ENCODE data around the gene ANKS1B. TPM values are rescaled to one million over a fixed set of nuclear protein-coding genes. Genes with fewer than 3 reads are reported as not detected.

Gene ANKS1B
- total RNA-seq, 4 donors from 2014 or later, result 4.9 to 15.4 (median 9.4) TPM

DNA sequence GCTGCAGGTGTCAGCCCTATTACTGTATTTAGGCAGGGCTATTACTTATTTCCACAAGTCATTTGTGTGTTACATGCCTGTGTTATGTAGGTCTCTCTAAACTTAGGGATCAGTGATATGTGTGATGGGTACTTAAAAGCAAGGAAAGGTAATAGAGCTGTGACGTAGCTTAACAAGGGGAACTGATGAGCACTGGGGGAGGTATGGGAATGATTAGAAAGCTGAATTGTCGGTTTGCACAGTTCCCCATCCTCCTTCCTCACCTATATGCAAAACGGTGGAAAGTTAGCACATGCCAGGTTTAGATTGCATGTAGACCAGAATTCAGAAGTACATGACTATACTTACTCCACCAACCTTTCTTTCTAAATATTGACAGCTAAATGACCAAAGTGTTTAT, 831.4 kb downstream of the ANKS1B start:
- Histone ChIP-seq H3K36me3 (no peaks in the 10 kb centered on the region), H3K27me3 (no peaks in the 10 kb centered on the region), H3K27ac (no peak overlapping the region), H3K9me3 (no peaks in the 10 kb centered on the region), H3K4me1 (no peaks in the 10 kb centered on the region), H3K4me3 (no peak overlapping the region)
- 75% methylated on average over 3 of the region's 3 CpGs for WGBS
- DNase-seq (ENCODE audit: low spot score in 2 of 2), result no peak
- TF ChIP-seq POLR2A (IDR thresholded peaks at IDR 0.05) (no peak), EP300 (IDR thresholded peaks at IDR 0.05) (no peak), POLR2AphosphoS5 (IDR thresholded peaks at IDR 0.05) (no peak)
- TF ChIP-seq, protein P1, sequence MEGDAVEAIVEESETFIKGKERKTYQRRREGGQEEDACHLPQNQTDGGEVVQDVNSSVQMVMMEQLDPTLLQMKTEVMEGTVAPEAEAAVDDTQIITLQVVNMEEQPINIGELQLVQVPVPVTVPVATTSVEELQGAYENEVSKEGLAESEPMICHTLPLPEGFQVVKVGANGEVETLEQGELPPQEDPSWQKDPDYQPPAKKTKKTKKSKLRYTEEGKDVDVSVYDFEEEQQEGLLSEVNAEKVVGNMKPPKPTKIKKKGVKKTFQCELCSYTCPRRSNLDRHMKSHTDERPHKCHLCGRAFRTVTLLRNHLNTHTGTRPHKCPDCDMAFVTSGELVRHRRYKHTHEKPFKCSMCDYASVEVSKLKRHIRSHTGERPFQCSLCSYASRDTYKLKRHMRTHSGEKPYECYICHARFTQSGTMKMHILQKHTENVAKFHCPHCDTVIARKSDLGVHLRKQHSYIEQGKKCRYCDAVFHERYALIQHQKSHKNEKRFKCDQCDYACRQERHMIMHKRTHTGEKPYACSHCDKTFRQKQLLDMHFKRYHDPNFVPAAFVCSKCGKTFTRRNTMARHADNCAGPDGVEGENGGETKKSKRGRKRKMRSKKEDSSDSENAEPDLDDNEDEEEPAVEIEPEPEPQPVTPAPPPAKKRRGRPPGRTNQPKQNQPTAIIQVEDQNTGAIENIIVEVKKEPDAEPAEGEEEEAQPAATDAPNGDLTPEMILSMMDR (IDR thresholded peaks at IDR 0.05), result no peak

DNA sequence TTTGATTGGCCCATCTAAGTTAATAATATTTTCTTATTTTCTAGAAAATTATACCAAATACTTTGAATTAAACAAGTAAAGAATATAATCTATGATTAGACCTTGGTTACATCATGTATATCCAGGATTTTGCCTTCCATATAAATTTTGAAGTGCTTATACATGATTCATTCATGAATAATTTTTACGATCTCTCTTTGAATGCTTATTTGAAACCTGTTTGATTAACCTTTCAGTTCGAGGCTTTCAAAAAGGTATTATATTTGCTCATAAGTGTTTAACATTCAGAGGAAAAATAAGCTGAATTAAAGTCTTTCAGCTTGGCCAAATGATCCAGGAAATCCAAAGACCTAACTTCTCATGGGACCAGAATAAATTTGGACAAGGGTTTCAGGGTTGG, 832.4 kb downstream of the ANKS1B start:
- TF ChIP-seq EP300 (IDR thresholded peaks at IDR 0.05) (no peak), POLR2A (IDR thresholded peaks at IDR 0.05) (no peak), POLR2AphosphoS5 (IDR thresholded peaks at IDR 0.05) (no peak)
- TF ChIP-seq, protein P1 (IDR thresholded peaks at IDR 0.05), result no peak
- no peak overlapping the region for H3K4me3 ChIP-seq
- DNase-seq (ENCODE audit: low spot score in 2 of 2), result no peak
- H3K27ac ChIP-seq, result no peak overlapping the region
- H3K4me1 ChIP-seq, result no peaks in the 10 kb centered on the region
- 61% methylated on average over 2 of the region's 2 CpGs for WGBS
- no peaks in the 10 kb centered on the region for H3K9me3 ChIP-seq
- H3K36me3 ChIP-seq, result no peaks in the 10 kb centered on the region
- no peaks in the 10 kb centered on the region for H3K27me3 ChIP-seq

DNA sequence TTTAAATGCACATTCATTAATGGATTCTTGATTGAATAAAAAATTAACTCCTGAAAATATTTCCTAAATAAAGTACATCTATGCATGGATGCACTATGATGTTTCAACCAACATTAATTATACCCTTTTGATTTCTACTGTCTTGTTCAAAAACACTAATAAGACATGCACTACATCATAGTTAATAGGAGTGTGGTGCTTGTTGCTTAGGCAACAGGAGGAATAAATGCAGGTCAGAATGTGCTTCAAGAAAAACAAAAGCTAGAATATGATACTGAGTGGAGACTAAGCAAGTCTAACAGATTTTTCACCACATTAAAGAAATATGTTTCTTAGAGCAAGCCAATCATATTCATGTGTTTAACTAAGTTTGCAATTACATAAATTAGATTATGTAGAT, 833.0 kb downstream of the ANKS1B start:
- H3K9me3 ChIP-seq, result no peaks in the 10 kb centered on the region
- H3K36me3 ChIP-seq, result no peaks in the 10 kb centered on the region
- H3K27me3 ChIP-seq, result no peaks in the 10 kb centered on the region
- H3K4me1 ChIP-seq, result no peaks in the 10 kb centered on the region
- no peak overlapping the region for H3K27ac ChIP-seq
- DNase-seq (ENCODE audit: low spot score in 2 of 2), result no peak
- no peak overlapping the region for H3K4me3 ChIP-seq
- TF ChIP-seq POLR2AphosphoS5 (IDR thresholded peaks at IDR 0.05) (no peak), POLR2A (IDR thresholded peaks at IDR 0.05) (no peak), EP300 (IDR thresholded peaks at IDR 0.05) (no peak)
- TF ChIP-seq, protein P1 (IDR thresholded peaks at IDR 0.05), result no peak

DNA sequence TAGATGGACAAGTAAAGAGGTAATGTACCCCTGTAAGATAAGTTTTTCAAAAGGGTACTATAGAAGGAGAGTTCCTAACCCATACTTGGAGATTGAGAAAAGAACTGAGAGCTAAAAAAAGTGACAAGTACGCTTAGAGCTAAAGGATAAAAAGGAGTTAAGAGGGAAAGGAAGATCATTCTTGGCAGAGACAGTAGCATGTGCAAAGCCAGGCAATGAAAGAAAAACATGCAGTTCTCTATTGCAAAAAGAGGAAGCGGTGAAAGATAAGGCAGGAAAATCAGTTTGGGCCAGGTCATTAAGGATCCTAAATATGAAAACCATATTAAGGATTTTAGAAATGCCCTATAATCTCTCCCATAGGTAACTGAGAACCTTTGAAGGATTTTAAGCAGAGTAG, 837.6 kb downstream of the ANKS1B start:
- no peak for DNase-seq (ENCODE audit: low spot score in 2 of 2)
- Histone ChIP-seq H3K4me1 (no peaks in the 10 kb centered on the region), H3K9me3 (no peaks in the 10 kb centered on the region), H3K4me3 (no peak overlapping the region), H3K36me3 (no peaks in the 10 kb centered on the region), H3K27me3 (no peaks in the 10 kb centered on the region), H3K27ac (no peak overlapping the region)
- WGBS, result 67% methylated on average over 2 of the region's 2 CpGs
- TF ChIP-seq POLR2AphosphoS5 (IDR thresholded peaks at IDR 0.05), result no peak
- no peak for TF ChIP-seq POLR2A (IDR thresholded peaks at IDR 0.05)
- TF ChIP-seq EP300 (IDR thresholded peaks at IDR 0.05), result no peak
- TF ChIP-seq, protein P1 (IDR thresholded peaks at IDR 0.05), result no peak

DNA sequence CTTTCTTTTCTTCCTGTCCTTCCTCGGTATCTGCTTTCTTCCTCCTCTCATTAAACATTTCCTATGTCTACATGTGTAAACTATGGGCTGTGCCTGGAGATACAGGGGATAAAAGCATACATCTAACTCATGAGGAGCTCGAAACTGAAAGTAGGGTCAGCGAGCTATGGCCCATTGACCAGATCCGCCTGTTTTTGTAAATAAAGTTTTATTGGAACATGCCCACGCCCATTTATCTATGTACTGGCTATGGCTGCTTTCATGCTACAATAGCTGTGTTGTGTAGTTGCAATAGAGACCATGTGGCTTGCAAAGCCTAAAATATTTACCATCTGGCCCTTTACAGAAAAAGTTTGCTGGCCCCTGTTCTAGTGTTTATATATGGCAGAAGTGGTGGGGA, 838.0 kb downstream of the ANKS1B start:
- Histone ChIP-seq H3K36me3 (no peaks in the 10 kb centered on the region), H3K4me1 (no peaks in the 10 kb centered on the region), H3K9me3 (no peaks in the 10 kb centered on the region), H3K27me3 (no peaks in the 10 kb centered on the region), H3K27ac (no peak overlapping the region), H3K4me3 (no peak overlapping the region)
- 93% methylated on average over 5 of the region's 5 CpGs for WGBS
- no peak for DNase-seq (ENCODE audit: low spot score in 2 of 2)
- TF ChIP-seq POLR2AphosphoS5 (IDR thresholded peaks at IDR 0.05) (no peak), POLR2A (IDR thresholded peaks at IDR 0.05) (no peak), EP300 (IDR thresholded peaks at IDR 0.05) (no peak)
- TF ChIP-seq, protein P1 (IDR thresholded peaks at IDR 0.05), result no peak

All from suprapubic skin (tissue), 4 donors.